GM21360 (cell line): ENCODE data around the gene BHLHE41.

Experiments
- ATAC-seq: cut with Tn5 transposase; IDR thresholded peaks from one replicate; pipeline ENCODE4 v1.9.1; 2021; ENCODE audit warnings: mild to moderate bottlenecking, moderate library complexity; ENCODE audit not compliant: unreplicated experiment

Gene BHLHE41

GRCh38 chr12:26116829-26117715 is 7.8 kb downstream of the BHLHE41 start:
- no peak for ATAC-seq

- ATAC-seq, result no peak
These were observed 10.0 kb downstream of the BHLHE41 start for GRCh38 chr12:26114720-26115401.

- ATAC-seq, result peak; percentile 74
These were observed 10.8 kb downstream of the BHLHE41 start for GRCh38 chr12:26113853-26114719.

- no peak for ATAC-seq
These were observed 11.6 kb downstream of the BHLHE41 start for GRCh38 chr12:26113181-26113654.

- ATAC-seq, result no peak
These were observed 12.1 kb downstream of the BHLHE41 start for GRCh38 chr12:26112703-26113147.

- ATAC-seq, result no peak
These were observed 12.6 kb downstream of the BHLHE41 start for GRCh38 chr12:26112232-26112631.

- no peak for ATAC-seq
These were observed 15.4 kb downstream of the BHLHE41 start for GRCh38 chr12:26109343-26109881.

GRCh38 chr12:26108915-26109314 is 15.9 kb downstream of the BHLHE41 start:
- ATAC-seq, result no peak

GRCh38 chr12:26106347-26106746 is 18.5 kb downstream of the BHLHE41 start:
- ATAC-seq, result no peak

- ATAC-seq, result no peak
These were observed 21.9 kb downstream of the BHLHE41 start for GRCh38 chr12:26102953-26103352.

- ATAC-seq, result no peak
These were observed 23.1 kb downstream of the BHLHE41 start for GRCh38 chr12:26101763-26102162.

- no peak for ATAC-seq
These were observed 23.5 kb downstream of the BHLHE41 start for GRCh38 chr12:26101350-26101734.

GRCh38 chr12:26100666-26101349 is 24.0 kb downstream of the BHLHE41 start:
- ATAC-seq, result no peak

- peak; percentile 79 for ATAC-seq
These were observed 27.6 kb downstream of the BHLHE41 start for GRCh38 chr12:26097046-26097878.

GRCh38 chr12:26096036-26096435 is 28.8 kb downstream of the BHLHE41 start:
- no peak for ATAC-seq

GRCh38 chr12:26095186-26095585 is 29.7 kb downstream of the BHLHE41 start:
- no peak for ATAC-seq

GRCh38 chr12:26092346-26093105 is 32.3 kb downstream of the BHLHE41 start:
- ATAC-seq, result no peak

GRCh38 chr12:26091822-26092221 is 33.0 kb downstream of the BHLHE41 start:
- no peak for ATAC-seq
